ENCODE data around the gene ENO2. TPM values are rescaled to one million over a fixed set of nuclear protein-coding genes. Genes with fewer than 3 reads are reported as not detected.
"Not testable (repeated sequence)": the region's sequence is repeated elsewhere in the genome, so short reads cannot be mapped to it uniquely, and the experiment has no call there.

The ENO2 gene
- total RNA-seq, 4 donors from 2014 or later = 4.6 to 11.7 (median 8.8) TPM

DNA sequence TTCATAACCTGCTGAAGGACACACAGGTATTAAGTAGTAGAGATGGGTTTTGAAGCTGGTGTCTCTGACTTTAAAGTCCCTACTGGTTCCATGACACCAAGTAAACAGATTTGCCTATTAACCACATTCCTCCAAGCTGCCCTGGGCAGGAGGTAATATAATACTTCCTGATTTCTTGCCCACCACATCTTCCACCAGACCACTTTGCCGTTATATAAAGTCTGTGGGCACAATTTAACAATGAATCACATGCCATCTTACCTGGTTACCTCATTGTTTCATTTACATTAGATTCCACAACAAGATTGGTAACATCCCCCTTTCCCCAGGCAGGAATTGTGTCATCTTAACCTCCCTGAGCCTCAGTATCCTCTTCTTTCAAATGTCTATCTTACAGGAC lies 10.7 kb upstream of the ENO2 start:
- H3K36me3 ChIP-seq = no peaks in the 10 kb centered on the region
- no peaks in the 10 kb centered on the region for H3K9me3 ChIP-seq
- peaks cover 0 to 19% (median 9%) of the 10 kb centered on the region in 4 donors for H3K4me1 ChIP-seq
- TF ChIP-seq, protein P1, sequence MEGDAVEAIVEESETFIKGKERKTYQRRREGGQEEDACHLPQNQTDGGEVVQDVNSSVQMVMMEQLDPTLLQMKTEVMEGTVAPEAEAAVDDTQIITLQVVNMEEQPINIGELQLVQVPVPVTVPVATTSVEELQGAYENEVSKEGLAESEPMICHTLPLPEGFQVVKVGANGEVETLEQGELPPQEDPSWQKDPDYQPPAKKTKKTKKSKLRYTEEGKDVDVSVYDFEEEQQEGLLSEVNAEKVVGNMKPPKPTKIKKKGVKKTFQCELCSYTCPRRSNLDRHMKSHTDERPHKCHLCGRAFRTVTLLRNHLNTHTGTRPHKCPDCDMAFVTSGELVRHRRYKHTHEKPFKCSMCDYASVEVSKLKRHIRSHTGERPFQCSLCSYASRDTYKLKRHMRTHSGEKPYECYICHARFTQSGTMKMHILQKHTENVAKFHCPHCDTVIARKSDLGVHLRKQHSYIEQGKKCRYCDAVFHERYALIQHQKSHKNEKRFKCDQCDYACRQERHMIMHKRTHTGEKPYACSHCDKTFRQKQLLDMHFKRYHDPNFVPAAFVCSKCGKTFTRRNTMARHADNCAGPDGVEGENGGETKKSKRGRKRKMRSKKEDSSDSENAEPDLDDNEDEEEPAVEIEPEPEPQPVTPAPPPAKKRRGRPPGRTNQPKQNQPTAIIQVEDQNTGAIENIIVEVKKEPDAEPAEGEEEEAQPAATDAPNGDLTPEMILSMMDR (IDR thresholded peaks at IDR 0.05) = no peak
- TF ChIP-seq POLR2A (IDR thresholded peaks at IDR 0.05) = no peak
- H3K27ac ChIP-seq = peak overlapping the region in 1 of 4 donors; percentile 62
- no peak for DNase-seq
- H3K27me3 ChIP-seq = no peaks in the 10 kb centered on the region
- no peak overlapping the region for H3K4me3 ChIP-seq

DNA sequence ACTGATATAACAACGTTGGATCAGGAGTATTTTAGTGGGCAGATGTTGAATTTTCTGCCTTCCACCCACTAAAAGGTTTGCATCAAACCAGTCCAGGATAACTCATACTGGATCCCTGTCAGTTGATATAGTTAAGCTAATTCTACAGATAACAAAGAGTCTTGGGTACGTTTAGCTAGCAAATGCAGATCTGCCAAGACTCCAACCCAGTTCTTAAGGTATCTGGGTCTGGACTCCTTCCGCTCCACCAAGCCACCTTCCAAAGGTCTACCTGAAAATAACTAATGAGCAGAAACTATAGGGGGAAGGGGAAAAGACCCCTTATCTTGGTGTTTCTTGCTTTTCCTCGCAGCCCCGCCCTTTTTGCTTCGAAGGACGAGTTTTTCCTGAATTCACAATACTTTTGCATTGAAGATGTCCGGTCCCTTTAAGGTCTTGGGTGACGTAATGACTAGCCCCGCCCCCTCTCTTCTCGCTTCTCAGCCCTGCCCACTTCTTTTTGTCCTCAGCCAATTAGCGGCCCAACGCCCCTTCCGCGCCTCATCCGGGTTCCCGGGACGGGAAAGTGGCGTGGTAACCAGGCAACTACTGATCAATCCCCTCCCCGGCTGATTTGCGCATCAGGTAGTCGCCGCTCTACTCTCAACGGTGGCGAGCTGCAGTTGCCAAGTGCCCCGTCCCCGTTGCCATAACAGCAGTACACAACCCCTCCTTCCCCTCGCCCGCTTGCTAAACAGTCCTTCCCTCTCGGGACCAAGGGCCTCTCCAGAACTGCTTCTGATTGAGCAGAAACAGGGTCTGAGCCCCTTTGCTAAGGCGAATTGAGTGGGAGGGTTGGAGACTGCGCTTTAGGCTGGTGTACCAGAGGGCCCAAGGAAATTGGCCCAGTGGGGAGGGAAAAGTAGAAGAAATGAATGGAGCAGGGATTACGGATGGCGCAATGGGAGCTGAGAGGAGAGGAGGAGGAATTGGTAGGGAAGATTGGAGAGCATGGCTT lies 9.8 kb upstream of the ENO2 start, which contains the start of gene LRRC23:
Gene LRRC23 (plus strand): TSS at position 543 of the 997 bp plus-strand sequence. CDS start 812 bp downstream, outside the sequence.
- Histone ChIP-seq H3K9me3 (no peaks in the 10 kb centered on the region), H3K4me1 (peaks cover 0 to 13% (median 8%) of the 10 kb centered on the region in 4 donors), H3K27ac (peak within 1 kb of the TSS; percentile 62 to 76 (median 72)), H3K4me3 (peak within 1 kb of the TSS; percentile 44 to 67 (median 61)), H3K36me3 (no peaks in the 10 kb centered on the region), H3K27me3 (no peaks in the 10 kb centered on the region)
- peak in 1 of 2 donors; percentile 31 for TF ChIP-seq POLR2A (IDR thresholded peaks at IDR 0.05)
- TF ChIP-seq, protein P1 (IDR thresholded peaks at IDR 0.05) = no peak
- DNase-seq = peak; percentile 97 to 99 (median 98)

DNA sequence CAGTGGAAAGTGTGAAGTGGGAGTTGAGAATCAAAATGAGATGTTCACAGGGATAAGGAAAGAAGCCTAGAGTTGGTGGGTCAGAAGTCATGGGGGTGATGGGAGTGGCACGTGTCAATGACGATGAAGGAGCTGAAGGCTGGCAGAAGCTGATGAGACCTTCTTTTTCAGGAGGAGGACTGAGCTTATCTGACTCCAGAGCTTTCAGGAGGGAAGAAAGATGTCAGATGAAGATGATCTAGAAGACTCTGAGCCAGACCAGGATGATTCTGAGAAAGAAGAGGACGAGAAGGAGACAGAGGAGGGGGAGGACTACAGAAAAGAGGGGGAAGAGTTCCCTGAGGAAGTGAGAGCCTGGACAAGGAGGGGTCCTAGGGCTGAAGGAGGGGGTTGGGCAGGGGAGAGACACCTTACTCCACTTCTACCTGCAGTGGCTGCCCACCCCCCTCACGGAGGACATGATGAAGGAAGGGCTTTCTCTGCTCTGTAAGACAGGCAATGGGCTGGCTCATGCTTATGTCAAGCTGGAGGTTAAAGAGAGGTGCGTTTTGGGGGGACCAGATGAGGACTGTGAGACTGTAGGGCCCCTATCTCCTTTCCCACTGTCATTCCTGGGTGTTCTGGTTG lies 8.9 kb upstream of the ENO2 start:
- H3K27me3 ChIP-seq = no peaks in the 10 kb centered on the region
- DNase-seq = no peak
- no peak for TF ChIP-seq POLR2A (IDR thresholded peaks at IDR 0.05)
- TF ChIP-seq, protein P1 (IDR thresholded peaks at IDR 0.05) = no peak
- H3K4me1 ChIP-seq = peaks cover 0 to 7% (median 5%) of the 10 kb centered on the region in 4 donors
- H3K27ac ChIP-seq = peak overlapping the region in 2 of 4 donors; percentile 75 to 76
- H3K9me3 ChIP-seq = no peaks in the 10 kb centered on the region
- peak overlapping the region in 3 of 4 donors; percentile 57 to 67 (median 65) for H3K4me3 ChIP-seq
- no peaks in the 10 kb centered on the region for H3K36me3 ChIP-seq

DNA sequence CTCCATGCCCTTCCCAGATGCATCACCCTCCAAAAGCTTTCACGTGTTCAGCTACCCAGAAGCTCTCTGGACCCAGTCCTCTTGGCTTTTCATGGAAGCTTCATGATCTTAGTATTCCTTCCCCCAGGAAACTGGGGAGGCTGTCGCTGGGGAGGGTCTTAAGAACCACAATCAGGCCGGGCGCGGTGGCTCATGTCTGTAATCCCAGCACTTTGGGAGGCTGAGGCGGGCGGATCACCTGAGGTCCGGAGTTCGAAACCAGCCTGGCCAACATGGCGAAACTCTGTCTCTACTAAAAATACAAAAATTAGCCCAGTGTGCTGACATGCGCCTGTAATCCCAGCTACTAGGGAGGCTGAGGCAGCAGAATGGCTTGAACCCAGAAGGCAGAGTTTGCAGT lies 6.2 kb upstream of the ENO2 start:
- not testable (repeated sequence) for DNase-seq, H3K27ac ChIP-seq, H3K4me3 ChIP-seq, H3K9me3 ChIP-seq, H3K27me3 ChIP-seq, H3K36me3 ChIP-seq, H3K4me1 ChIP-seq

DNA sequence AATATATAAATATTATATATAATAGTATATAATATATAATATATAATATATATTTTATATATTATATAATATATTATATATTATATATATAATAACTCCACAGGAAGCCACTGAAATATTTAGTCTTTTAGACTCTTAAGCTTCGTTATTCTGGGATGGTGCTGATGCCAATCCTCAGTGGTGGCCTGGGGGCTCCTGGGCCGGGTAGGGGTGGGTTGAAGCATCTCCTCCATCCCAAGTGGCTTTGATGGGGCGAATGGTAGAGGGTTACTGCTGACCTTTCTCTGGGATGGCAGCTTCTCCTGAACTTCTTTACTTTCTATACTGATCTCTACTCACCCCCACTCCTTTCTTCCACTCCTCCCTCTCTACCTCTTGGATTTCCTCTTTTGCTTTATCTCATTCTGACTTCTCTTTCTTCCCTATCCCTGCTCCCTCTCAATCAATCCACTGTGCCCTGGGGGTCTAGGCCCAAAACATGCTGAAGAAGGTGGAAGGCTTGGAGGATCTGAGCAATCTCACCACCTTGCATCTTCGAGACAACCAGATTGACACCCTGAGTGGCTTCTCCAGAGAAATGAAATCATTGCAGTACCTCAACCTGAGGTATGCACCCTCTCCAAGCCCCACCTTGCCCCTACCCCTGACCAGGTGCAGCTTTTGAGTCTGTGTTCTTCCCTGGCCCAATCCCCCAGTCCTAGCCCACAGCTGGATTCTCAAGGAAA lies 4.8 kb upstream of the ENO2 start:
- no peak overlapping the region for H3K4me3 ChIP-seq
- no peaks in the 10 kb centered on the region for H3K9me3 ChIP-seq
- no peak for DNase-seq
- H3K4me1 ChIP-seq = peaks cover 0 to 12% (median 3%) of the 10 kb centered on the region in 4 donors
- no peaks in the 10 kb centered on the region for H3K36me3 ChIP-seq
- H3K27ac ChIP-seq = no peak overlapping the region
- H3K27me3 ChIP-seq = no peaks in the 10 kb centered on the region
- no peak for TF ChIP-seq POLR2A (IDR thresholded peaks at IDR 0.05)
- TF ChIP-seq, protein P1 (IDR thresholded peaks at IDR 0.05) = no peak
